ENCODE data around the gene OR1I1.

DNA sequence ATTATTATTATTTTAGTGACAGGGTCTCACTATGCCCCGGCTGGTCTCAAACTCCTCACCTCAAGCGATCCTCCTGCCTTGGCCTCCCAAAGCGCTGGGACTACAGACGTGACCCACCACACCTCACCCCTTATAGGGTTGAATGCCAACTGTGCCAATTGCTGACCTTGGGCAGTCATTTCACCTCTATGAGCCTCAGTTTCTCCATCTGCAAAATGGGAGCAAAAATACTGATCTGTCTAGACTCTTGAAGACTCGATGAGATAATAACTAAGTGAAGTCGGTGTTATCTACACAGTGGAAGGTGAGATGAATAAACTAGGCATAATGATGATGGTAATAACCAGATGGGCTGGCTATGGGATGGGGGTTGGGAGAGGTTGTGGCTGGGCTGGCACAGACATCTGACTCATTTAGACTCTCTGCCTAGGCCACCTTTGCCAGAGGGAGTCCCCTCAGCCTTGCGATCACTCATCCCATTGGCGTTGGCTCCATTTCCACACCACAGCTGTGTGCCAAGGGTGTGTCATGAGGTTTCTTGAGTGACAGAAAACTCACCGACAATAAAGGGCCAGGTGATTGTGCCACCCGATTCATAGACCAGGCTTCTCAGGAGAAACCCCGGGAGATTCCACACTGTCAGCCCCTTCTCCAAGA lies 33.0 kb upstream of the OR1I1 start, which contains the start of gene CASP14:
- TF ChIP-seq, protein P1, sequence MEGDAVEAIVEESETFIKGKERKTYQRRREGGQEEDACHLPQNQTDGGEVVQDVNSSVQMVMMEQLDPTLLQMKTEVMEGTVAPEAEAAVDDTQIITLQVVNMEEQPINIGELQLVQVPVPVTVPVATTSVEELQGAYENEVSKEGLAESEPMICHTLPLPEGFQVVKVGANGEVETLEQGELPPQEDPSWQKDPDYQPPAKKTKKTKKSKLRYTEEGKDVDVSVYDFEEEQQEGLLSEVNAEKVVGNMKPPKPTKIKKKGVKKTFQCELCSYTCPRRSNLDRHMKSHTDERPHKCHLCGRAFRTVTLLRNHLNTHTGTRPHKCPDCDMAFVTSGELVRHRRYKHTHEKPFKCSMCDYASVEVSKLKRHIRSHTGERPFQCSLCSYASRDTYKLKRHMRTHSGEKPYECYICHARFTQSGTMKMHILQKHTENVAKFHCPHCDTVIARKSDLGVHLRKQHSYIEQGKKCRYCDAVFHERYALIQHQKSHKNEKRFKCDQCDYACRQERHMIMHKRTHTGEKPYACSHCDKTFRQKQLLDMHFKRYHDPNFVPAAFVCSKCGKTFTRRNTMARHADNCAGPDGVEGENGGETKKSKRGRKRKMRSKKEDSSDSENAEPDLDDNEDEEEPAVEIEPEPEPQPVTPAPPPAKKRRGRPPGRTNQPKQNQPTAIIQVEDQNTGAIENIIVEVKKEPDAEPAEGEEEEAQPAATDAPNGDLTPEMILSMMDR (IDR thresholded peaks at IDR 0.05), result no peak
- no peak for TF ChIP-seq POLR2A (IDR thresholded peaks at IDR 0.05)
- no peak for TF ChIP-seq EP300 (IDR thresholded peaks at IDR 0.05)

Measured in sigmoid colon (tissue), 4 donors.